Measurements from ENCODE around the gene STK39. TPM values are rescaled to one million over a fixed set of nuclear protein-coding genes. Genes with fewer than 3 reads are reported as not detected.
"Not testable (repeated sequence)": the region's sequence is repeated elsewhere in the genome, so short reads cannot be mapped to it uniquely, and the experiment has no call there.

The STK39 gene
- total RNA-seq, 1 donor from 2014 or later = 24.6 TPM

GRCh38 chr2:168120310-168120709 is 127.1 kb downstream of the STK39 start:
- intact Hi-C loops (cut with DNase I) = loop anchor here (5.0 kb wide), 1 partner anchor 1583 kb away; no protein-coding TSS in a partner anchor
- no peak for DNase-seq (ENCODE audit: low spot score)

GRCh38 chr2:168119515-168120141 is 127.8 kb downstream of the STK39 start:
- intact Hi-C loops (cut with DNase I) = loop anchor here (2.0 to 5.0 kb wide), 2 partner anchors 155 to 1582 kb away; no protein-coding TSS in a partner anchor
- DNase-seq (ENCODE audit: low spot score) = no peak

- intact Hi-C loops (cut with DNase I) = loop anchor here (2.0 kb wide), 1 partner anchor 154 kb away; no protein-coding TSS in a partner anchor
- DNase-seq (ENCODE audit: low spot score) = no peak
Measured at GRCh38 chr2:168118733-168119514, 128.5 kb downstream of the STK39 start.

GRCh38 chr2:168116448-168116847 is 130.9 kb downstream of the STK39 start:
- intact Hi-C loops (cut with DNase I) = no loop called here
- no peak for DNase-seq (ENCODE audit: low spot score)

DNA sequence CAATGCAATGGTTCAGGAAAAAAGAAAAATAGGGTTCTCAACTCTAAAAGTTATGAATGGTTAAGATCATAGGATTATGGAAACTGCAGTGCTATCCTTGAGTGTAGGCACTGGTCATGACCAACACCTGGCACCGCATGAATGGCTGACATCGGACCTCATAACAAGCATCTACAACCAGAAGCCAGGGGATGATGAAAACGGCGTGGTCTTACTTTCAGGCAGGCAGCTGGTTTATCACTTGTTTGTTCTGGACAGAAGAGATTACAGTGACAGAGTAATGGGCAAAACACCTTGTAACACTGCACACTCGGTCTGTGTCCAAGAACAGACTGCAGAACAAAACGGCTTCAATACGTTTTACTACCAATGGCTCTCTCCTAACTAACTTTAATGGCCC is 132.8 kb downstream of the STK39 start:
- intact Hi-C loops (cut with DNase I) = no loop called here
- no peak for DNase-seq (ENCODE audit: low spot score)

GRCh38 chr2:168114040-168114439 is 133.4 kb downstream of the STK39 start:
- intact Hi-C loops (cut with DNase I) = no loop called here
- DNase-seq (ENCODE audit: low spot score) = no peak

GRCh38 chr2:168107322-168107721 is 140.1 kb downstream of the STK39 start:
- intact Hi-C loops (cut with DNase I) = no loop called here
- no peak for DNase-seq (ENCODE audit: low spot score)

GRCh38 chr2:168105127-168105683 is 142.2 kb downstream of the STK39 start:
- intact Hi-C loops (cut with DNase I) = no loop called here
- no peak for DNase-seq (ENCODE audit: low spot score)

GRCh38 chr2:168097431-168097830 is 150.0 kb downstream of the STK39 start:
- intact Hi-C loops (cut with DNase I) = no loop called here
- no peak for DNase-seq (ENCODE audit: low spot score)

DNA sequence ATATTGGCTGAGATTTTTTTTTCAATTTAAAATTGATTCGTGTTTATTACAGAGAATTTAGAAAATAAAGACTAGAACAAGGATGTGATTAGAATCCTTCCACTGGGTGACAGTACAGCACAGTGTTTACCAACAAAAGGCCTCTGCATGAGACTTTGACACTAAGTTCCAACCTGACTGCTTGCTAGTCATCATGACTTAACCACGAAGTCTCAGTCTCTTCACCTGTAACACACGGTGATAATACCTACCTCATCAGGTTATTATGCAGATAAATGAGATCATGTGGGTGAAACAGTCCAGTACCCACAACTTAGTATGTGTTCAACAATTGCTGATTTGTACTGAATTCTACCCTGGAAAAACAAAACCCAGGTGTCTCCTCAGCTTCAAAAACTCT is 151.2 kb downstream of the STK39 start:
- intact Hi-C loops (cut with DNase I) = no loop called here
- DNase-seq (ENCODE audit: low spot score) = no peak

DNA sequence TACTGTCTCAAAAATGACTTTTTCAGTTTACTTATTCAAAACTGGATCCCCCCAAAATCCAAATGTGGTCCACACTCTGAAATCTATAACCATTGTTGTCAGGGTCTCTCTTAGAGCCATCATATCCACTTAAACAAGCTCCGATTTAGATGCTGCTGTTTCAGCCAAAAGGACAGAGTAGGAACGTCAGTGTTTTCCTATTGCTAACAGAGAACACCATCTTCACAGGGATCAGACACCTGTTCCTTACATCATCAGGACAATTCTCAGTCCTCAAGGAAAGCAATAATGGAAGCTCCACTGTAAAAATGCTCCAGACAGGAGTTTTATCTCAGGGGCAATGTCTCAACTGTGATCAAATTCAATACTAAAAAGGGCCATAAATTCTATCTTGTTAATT is 155.4 kb downstream of the STK39 start:
- no peak for DNase-seq (ENCODE audit: low spot score)
- intact Hi-C loops (cut with DNase I) = no loop called here

DNA sequence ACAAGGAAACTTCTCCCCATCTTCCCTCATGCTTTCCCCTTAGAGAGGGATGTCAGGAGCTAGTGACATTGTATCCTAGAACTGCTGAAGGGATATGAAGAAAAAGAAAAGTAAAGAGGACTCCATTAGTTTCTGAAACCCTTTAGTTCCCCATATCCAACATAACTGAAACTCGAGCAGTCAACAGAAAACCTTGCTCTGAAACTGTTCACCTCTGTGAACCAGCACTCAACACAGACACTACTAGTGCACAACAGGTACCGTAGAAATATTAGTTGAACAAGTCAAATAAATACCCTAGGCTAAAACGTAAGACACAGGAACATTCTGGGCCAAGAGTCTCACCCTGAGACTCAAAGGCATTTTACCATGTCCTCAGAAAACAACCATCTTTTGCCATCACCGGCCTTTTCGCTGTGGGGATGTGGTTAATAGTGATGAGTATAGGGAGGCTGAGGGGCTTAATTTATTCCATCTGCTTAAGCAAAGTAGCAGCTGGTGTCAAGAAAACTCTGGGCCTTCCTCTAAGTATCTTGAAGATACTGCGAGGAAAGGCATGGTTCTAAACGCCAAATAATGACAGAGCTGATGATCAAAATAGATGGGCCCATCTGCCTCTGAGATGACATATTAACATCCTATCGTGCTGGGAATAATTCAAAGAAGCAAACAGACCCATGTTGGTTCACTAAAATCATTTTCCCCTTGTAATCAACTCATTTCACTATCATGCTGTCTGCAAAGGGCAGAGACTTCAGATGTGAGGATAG is 156.8 kb downstream of the STK39 start:
- DNase-seq (ENCODE audit: low spot score) = no peak
- intact Hi-C loops (cut with DNase I) = no loop called here

GRCh38 chr2:168089200-168089599 is 158.2 kb downstream of the STK39 start:
- no peak for DNase-seq (ENCODE audit: low spot score)
- intact Hi-C loops (cut with DNase I) = no loop called here

GRCh38 chr2:168087401-168087800 is 160.0 kb downstream of the STK39 start:
- no peak for DNase-seq (ENCODE audit: low spot score)
- intact Hi-C loops (cut with DNase I) = no loop called here

- no peak for DNase-seq (ENCODE audit: low spot score)
- intact Hi-C loops (cut with DNase I) = no loop called here
Measured at GRCh38 chr2:168086851-168087250, 160.5 kb downstream of the STK39 start.

- no peak for DNase-seq (ENCODE audit: low spot score)
Measured at GRCh38 chr2:168085801-168086361, 161.5 kb downstream of the STK39 start.

GRCh38 chr2:168084288-168084687 is 163.1 kb downstream of the STK39 start:
- intact Hi-C loops (cut with DNase I) = no loop called here
- DNase-seq (ENCODE audit: low spot score) = no peak

More at GRCh38 chr2:168085801-168086361, 161.5 kb downstream of the STK39 start:
- intact Hi-C loops (cut with DNase I) = no loop called here

- intact Hi-C loops (cut with DNase I); DNase-seq (ENCODE audit: low spot score): not testable (repeated sequence)
Measured at GRCh38 chr2:168081452-168081851, 165.9 kb downstream of the STK39 start.

DNA sequence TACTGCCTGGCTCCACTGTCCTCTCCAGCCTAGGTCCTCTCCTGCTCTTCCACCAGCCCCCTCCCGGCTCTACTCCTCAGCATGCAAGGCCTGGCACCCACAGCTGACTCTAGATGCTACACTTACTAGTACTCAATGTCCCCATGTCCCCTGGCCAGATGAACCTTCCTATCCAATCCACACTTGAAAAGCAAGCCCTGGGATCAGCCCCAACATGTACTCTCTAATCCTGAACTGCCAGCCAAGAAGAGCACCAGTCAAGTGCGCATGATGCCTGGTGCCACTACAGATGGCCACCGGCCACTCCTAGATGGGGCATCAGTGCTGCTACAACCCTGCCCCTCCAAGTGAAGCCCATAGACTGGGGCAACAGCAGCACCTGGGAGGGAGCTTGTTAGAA is 168.2 kb downstream of the STK39 start:
- intact Hi-C loops (cut with DNase I) = no loop called here
- no peak for DNase-seq (ENCODE audit: low spot score)

GRCh38 chr2:168076731-168077130 is 170.7 kb downstream of the STK39 start:
- DNase-seq (ENCODE audit: low spot score) = no peak
- intact Hi-C loops (cut with DNase I) = no loop called here
